ENCODE results near the gene EVA1C. TPM values are rescaled to one million over a fixed set of nuclear protein-coding genes. Genes with fewer than 3 reads are reported as not detected.
A peak's percentile ranks its signal among the peaks of the same experiment; 100 is the strongest.

Gene EVA1C, protein sequence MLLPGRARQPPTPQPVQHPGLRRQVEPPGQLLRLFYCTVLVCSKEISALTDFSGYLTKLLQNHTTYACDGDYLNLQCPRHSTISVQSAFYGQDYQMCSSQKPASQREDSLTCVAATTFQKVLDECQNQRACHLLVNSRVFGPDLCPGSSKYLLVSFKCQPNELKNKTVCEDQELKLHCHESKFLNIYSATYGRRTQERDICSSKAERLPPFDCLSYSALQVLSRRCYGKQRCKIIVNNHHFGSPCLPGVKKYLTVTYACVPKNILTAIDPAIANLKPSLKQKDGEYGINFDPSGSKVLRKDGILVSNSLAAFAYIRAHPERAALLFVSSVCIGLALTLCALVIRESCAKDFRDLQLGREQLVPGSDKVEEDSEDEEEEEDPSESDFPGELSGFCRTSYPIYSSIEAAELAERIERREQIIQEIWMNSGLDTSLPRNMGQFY
- total RNA-seq: 2.9 and 3.4 TPM in 2 replicates
- 2.2 and 4.4 TPM in 2 replicates for polyA plus RNA-seq

DNA sequence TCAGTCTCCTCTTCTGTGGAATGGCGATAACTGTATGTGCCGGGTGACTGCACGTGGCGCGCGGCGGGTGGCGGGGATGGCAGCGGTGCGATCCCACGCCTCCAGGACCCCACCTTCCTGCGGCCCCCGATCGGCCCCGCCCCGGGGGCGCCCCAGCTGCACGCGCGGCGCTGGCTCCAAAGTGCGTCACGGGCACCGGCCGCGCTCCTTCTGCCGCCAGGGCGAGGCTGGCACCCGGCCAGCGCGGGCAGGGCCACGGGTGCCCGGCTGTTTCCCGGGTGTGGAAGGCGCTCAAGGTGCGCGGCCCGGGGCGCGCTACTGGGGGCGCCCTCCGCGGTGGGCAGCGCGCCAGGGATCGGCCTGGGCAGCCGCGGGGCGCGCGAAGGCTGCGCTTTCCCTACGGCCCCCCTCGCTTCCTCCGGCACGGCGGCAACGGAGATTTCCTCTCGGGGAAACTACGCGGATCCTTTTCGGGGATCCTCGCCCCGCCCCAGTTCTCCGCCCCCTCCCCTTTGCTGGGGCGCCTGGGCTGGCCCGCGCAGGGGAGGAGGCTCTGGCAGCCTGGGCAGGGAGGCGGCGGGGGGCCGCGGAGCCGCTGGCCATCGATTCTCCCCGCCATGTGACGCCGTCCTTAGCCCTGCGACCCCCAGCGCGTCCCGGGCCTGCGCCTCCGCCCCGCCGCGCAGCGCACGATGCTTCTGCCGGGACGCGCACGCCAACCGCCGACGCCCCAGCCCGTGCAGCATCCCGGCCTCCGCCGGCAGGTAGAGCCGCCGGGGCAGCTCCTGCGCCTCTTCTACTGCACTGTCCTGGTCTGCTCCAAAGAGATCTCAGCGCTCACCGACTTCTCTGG, at the start of gene EVA1C:
EVA1C (plus strand) TSS at position 545 of the 853 bp plus-strand sequence; CDS start at position 693, 148 bp downstream.
- peak within 1 kb of the TSS; percentile 70 for H3K4me3 ChIP-seq
- no peaks in the 10 kb centered on the region for H3K9me2 ChIP-seq (replicated peaks; ENCODE audit: insufficient read depth)
- H3K79me2 ChIP-seq: no peaks in the 10 kb centered on the region
- 2% methylated on average over 22 of the region's 104 CpGs for WGBS (ENCODE audit: low lambda C conversion rate, missing lambda C conversion rate)
- H3K9me3 ChIP-seq (ENCODE audit: low read depth): no peaks in the 10 kb centered on the region
- no peak within 1 kb of the TSS for H3K27ac ChIP-seq
- H3K36me3 ChIP-seq (replicated peaks; ENCODE audit: insufficient read depth, low read depth): no peaks in the 10 kb centered on the region
- H3K27me3 ChIP-seq: peaks cover 64% of the 10 kb centered on the region
- H3K4me1 ChIP-seq (ENCODE audit: insufficient read depth): peaks cover 13% of the 10 kb centered on the region
- peak within 1 kb of the TSS; percentile 88 for H2AFZ ChIP-seq
- peak; percentile 55 for DNase-seq (ENCODE audit: low spot score)
- TF ChIP-seq EZH2 (IDR thresholded peaks at IDR 0.05; ENCODE audit: borderline replicate concordance): no peak
- TF ChIP-seq EZH2phosphoT487 (IDR thresholded peaks at IDR 0.05; ENCODE audit: low read depth, severe bottlenecking, unreplicated experiment): no peak
- TF ChIP-seq, protein P1, sequence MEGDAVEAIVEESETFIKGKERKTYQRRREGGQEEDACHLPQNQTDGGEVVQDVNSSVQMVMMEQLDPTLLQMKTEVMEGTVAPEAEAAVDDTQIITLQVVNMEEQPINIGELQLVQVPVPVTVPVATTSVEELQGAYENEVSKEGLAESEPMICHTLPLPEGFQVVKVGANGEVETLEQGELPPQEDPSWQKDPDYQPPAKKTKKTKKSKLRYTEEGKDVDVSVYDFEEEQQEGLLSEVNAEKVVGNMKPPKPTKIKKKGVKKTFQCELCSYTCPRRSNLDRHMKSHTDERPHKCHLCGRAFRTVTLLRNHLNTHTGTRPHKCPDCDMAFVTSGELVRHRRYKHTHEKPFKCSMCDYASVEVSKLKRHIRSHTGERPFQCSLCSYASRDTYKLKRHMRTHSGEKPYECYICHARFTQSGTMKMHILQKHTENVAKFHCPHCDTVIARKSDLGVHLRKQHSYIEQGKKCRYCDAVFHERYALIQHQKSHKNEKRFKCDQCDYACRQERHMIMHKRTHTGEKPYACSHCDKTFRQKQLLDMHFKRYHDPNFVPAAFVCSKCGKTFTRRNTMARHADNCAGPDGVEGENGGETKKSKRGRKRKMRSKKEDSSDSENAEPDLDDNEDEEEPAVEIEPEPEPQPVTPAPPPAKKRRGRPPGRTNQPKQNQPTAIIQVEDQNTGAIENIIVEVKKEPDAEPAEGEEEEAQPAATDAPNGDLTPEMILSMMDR (IDR thresholded peaks at IDR 0.05; ENCODE audit: poor library complexity): peak; percentile 12
- peak within 1 kb of the TSS; percentile 99 for H3K4me2 ChIP-seq
- H4K20me1 ChIP-seq (ENCODE audit: insufficient read depth, poor library complexity, severe bottlenecking): no peaks in the 10 kb centered on the region

DNA sequence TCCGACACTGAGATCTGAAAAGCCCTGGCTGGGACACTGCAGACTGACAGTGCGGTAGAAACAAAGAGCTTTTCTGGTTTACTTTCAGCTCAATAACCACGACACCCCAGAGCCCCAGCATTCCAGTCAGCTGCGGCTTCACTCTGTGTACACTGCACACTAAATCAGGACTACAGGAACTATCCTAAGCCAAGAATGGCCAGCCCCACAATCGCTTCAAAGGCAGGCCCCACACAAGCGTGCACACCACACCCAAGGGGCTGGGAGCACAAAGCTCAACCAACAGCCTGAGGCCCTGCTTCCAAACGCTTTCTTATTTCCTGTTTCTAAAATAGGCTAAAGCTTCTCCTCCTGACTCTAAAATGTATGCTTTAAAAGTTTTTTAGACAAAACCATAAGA, 48.1 kb upstream of the EVA1C start:
- no peaks in the 10 kb centered on the region for H3K4me1 ChIP-seq (ENCODE audit: insufficient read depth)
- H4K20me1 ChIP-seq (ENCODE audit: insufficient read depth, poor library complexity, severe bottlenecking): no peaks in the 10 kb centered on the region
- H3K79me2 ChIP-seq: no peaks in the 10 kb centered on the region
- H3K36me3 ChIP-seq (replicated peaks; ENCODE audit: insufficient read depth, low read depth): peaks cover 3% of the 10 kb centered on the region
- H3K9me3 ChIP-seq (ENCODE audit: low read depth): no peaks in the 10 kb centered on the region
- H3K27me3 ChIP-seq: no peaks in the 10 kb centered on the region
- no peak overlapping the region for H3K4me3 ChIP-seq
- TF ChIP-seq, protein P1 (IDR thresholded peaks at IDR 0.05; ENCODE audit: poor library complexity): no peak
- TF ChIP-seq EZH2phosphoT487 (IDR thresholded peaks at IDR 0.05; ENCODE audit: low read depth, severe bottlenecking, unreplicated experiment) (no peak), EZH2 (IDR thresholded peaks at IDR 0.05; ENCODE audit: borderline replicate concordance) (no peak)
- no peak overlapping the region for H2AFZ ChIP-seq
- WGBS (ENCODE audit: low lambda C conversion rate, missing lambda C conversion rate): 69% methylated on average over 7 of the region's 7 CpGs
- peak overlapping the region; percentile 75 for H3K27ac ChIP-seq
- H3K4me2 ChIP-seq: no peak overlapping the region
- DNase-seq (ENCODE audit: low spot score): no peak
- H3K9me2 ChIP-seq (replicated peaks; ENCODE audit: insufficient read depth): no peaks in the 10 kb centered on the region

DNA sequence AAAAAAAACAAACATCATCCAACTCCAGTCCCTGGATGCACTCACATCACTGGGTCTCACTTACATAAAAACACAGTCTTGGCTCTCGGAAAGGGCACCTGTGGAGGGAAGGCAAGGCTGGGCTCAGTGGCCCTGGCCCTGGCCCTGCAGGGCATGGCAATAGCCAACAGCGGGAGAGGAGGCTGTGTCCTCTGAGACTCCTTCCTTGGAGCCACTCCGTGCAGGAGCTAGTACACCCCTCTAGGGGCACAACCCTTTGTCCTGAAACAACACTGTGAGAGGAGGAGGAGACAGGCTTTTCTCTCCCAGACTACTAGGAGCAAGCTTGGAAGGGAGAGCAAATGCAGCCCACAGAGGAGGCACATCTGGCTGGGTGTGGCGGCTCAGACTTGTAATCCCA, 47.7 kb upstream of the EVA1C start:
- no peaks in the 10 kb centered on the region for H3K27me3 ChIP-seq
- DNase-seq (ENCODE audit: low spot score): no peak
- H3K4me3 ChIP-seq: no peak overlapping the region
- H3K36me3 ChIP-seq (replicated peaks; ENCODE audit: insufficient read depth, low read depth): peaks cover 3% of the 10 kb centered on the region
- H3K27ac ChIP-seq: peak overlapping the region; percentile 75
- no peaks in the 10 kb centered on the region for H3K9me3 ChIP-seq (ENCODE audit: low read depth)
- TF ChIP-seq, protein P1 (IDR thresholded peaks at IDR 0.05; ENCODE audit: poor library complexity): no peak
- TF ChIP-seq EZH2phosphoT487 (IDR thresholded peaks at IDR 0.05; ENCODE audit: low read depth, severe bottlenecking, unreplicated experiment) (no peak), EZH2 (IDR thresholded peaks at IDR 0.05; ENCODE audit: borderline replicate concordance) (no peak)
- H2AFZ ChIP-seq: no peak overlapping the region
- H3K4me1 ChIP-seq (ENCODE audit: insufficient read depth): no peaks in the 10 kb centered on the region
- 89% methylated on average over 4 of the region's 4 CpGs for WGBS (ENCODE audit: low lambda C conversion rate, missing lambda C conversion rate)
- H3K9me2 ChIP-seq (replicated peaks; ENCODE audit: insufficient read depth): no peaks in the 10 kb centered on the region
- no peak overlapping the region for H3K4me2 ChIP-seq
- H3K79me2 ChIP-seq: no peaks in the 10 kb centered on the region
- no peaks in the 10 kb centered on the region for H4K20me1 ChIP-seq (ENCODE audit: insufficient read depth, poor library complexity, severe bottlenecking)
